Endodermal cell (in vitro differentiated cells): Measurements from ENCODE around the gene MC2R. TPM values are rescaled to one million over a fixed set of nuclear protein-coding genes. Genes with fewer than 3 reads are reported as not detected.

Experiments used
- DNase-seq: peaks from one replicate; pipeline ENCODE4 v3.0.0-alpha.2; 2017
- H3K27ac ChIP-seq: 2 replicates; pipeline ENCODE4 v1.5.1; 2013; ENCODE audit warnings: mild to moderate bottlenecking, low read depth, low read length, moderate library complexity
- H3K27me3 ChIP-seq: 2 replicates; pipeline ENCODE4 v1.6.1; 2013; ENCODE audit warnings: mild to moderate bottlenecking, low read length, moderate library complexity; ENCODE audit not compliant: insufficient read depth, control insufficient read depth, poor library complexity, severe bottlenecking
- H3K36me3 ChIP-seq: 2 replicates; pipeline ENCODE4 v1.7.0; 2013; ENCODE audit warnings: mild to moderate bottlenecking, low read length, moderate library complexity; ENCODE audit not compliant: control insufficient read depth, insufficient read depth
- H3K4me1 ChIP-seq: one replicate; pipeline ENCODE4 v1.7.0; 2013; ENCODE audit warnings: low read length; ENCODE audit not compliant: control insufficient read depth, insufficient read depth
- H3K4me3 ChIP-seq: 2 replicates; pipeline ENCODE4 v1.5.1; 2013; ENCODE audit warnings: mild to moderate bottlenecking, low read length, moderate library complexity
- H3K9ac ChIP-seq: 2 replicates; pipeline ENCODE4 v1.6.1; 2013; ENCODE audit warnings: mild to moderate bottlenecking, low read length, moderate library complexity; ENCODE audit not compliant: poor library complexity, severe bottlenecking; ENCODE audit errors: extremely low read depth
- H3K9me3 ChIP-seq: 2 replicates; pipeline ENCODE4 v1.6.1; 2013; ENCODE audit warnings: mild to moderate bottlenecking, low read length, moderate library complexity; ENCODE audit not compliant: control insufficient read depth
- H3K27ac Mint-ChIP-seq: 2 replicates; pipeline ENCODE4 v1.8.0; 2020; ENCODE audit warnings: mixed read lengths
- H3K27me3 Mint-ChIP-seq: 2 replicates; pipeline ENCODE4 v1.8.0; 2021; ENCODE audit warnings: mild to moderate bottlenecking, mixed read lengths; ENCODE audit not compliant: insufficient read depth
- H3K36me3 Mint-ChIP-seq: 2 replicates; pipeline ENCODE4 v1.8.0; 2020; ENCODE audit warnings: low read depth, mixed read lengths
- H3K4me1 Mint-ChIP-seq: 2 replicates; pipeline ENCODE4 v1.8.0; 2020; ENCODE audit warnings: mixed read lengths
- H3K4me3 Mint-ChIP-seq: 2 replicates; pipeline ENCODE4 v1.8.0; 2020; ENCODE audit warnings: mild to moderate bottlenecking, moderate library complexity, mixed read lengths
- H3K9me3 Mint-ChIP-seq: 2 replicates; pipeline ENCODE4 v1.8.0; 2020; ENCODE audit warnings: mild to moderate bottlenecking, mixed read lengths
- WGBS, 2 experiments: methylation state at CpG; one replicate each; pipeline versions ENCODE4 v1.1.5 to v1.1.7; 2013; ENCODE audit warnings: missing lambda C conversion rate in 2 of 2, mixed read lengths in 1 of 2; ENCODE audit not compliant: insufficient coverage in 1 of 2, insufficient read length in 1 of 2; 5-methylcytosine and 5-hydroxymethylcytosine counted together
- total RNA-seq, 2 donors: library from RNA; stranded (reverse); fragmentation: NEBNext Ultra II Directional in 1 of 2; extraction: Animal tissue kit (Norgen Biotek cat#: 25700) in 1 of 2; gene quantifications; 2 replicates in 1 of 2; 3 replicates in 1 of 2; pipeline ENCODE4 v1.2.1, GENCODE V29; 2021
- TF ChIP-seq, protein P1 (sequence below): fragments of 200-600 bp; sonication (generic); conservative IDR thresholded peaks from 2 replicates; pipeline ENCODE4 v1.5.0; 2021; ENCODE audit warnings: antibody characterized with exemption, mild to moderate bottlenecking

Gene MC2R
- total RNA-seq, 2 donors from 2014 or later = not detected

DNA sequence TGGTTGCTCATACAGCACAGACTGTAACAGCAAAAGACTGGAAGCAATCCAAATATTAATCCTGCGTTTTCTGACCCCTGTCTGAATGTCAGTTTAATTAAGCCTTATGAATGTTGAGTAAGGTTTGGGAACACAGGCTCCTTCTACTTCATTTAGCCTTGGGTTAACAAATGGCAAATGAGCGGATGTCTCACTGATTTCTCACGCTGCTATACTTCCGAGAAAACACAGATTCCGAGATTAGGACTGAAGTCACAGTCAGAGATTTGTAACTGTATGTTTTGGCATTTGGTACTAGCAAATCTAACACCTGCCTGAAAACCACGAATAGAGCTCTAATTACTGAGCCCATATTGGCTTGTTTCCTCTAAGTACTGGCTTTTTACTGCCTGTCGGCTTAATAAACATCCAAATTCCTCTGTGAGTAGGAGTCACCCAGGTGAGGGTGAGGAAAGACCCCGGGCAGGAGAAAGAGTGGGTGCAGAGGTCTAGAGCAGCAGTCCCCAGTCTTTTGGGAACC lies 80.8 kb downstream of the MC2R start:
- Histone ChIP-seq H3K9ac (no peak overlapping the region), H3K27ac (no peak overlapping the region), H3K4me1 (no peaks in the 10 kb centered on the region), H3K27me3 (no peaks in the 10 kb centered on the region), H3K36me3 (no peaks in the 10 kb centered on the region), H3K4me3 (no peak overlapping the region), H3K9me3 (no peaks in the 10 kb centered on the region)
- WGBS, 2 experiments = 93 to 97% methylated on average over 8 of the region's 8 CpGs
- H3K27ac Mint-ChIP-seq = no peak overlapping the region
- peaks cover 2% of the 10 kb centered on the region for H3K4me1 Mint-ChIP-seq
- TF ChIP-seq, protein P1, sequence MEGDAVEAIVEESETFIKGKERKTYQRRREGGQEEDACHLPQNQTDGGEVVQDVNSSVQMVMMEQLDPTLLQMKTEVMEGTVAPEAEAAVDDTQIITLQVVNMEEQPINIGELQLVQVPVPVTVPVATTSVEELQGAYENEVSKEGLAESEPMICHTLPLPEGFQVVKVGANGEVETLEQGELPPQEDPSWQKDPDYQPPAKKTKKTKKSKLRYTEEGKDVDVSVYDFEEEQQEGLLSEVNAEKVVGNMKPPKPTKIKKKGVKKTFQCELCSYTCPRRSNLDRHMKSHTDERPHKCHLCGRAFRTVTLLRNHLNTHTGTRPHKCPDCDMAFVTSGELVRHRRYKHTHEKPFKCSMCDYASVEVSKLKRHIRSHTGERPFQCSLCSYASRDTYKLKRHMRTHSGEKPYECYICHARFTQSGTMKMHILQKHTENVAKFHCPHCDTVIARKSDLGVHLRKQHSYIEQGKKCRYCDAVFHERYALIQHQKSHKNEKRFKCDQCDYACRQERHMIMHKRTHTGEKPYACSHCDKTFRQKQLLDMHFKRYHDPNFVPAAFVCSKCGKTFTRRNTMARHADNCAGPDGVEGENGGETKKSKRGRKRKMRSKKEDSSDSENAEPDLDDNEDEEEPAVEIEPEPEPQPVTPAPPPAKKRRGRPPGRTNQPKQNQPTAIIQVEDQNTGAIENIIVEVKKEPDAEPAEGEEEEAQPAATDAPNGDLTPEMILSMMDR = no peak
- H3K9me3 Mint-ChIP-seq = peaks cover 2% of the 10 kb centered on the region
- DNase-seq = no peak
- no peak overlapping the region for H3K4me3 Mint-ChIP-seq
- H3K36me3 Mint-ChIP-seq = no peaks in the 10 kb centered on the region
- H3K27me3 Mint-ChIP-seq = peaks cover under 1% of the 10 kb centered on the region

Other genes starting within 250 kb of the MC2R start
- gene FAM210A, start 189.0 kb downstream of the MC2R start, total RNA-seq = 10 to 100 TPM; 23.2 to 27.0 TPM
- 10 to 100 TPM; 44.9 to 47.0 TPM for gene RNMT, start 188.9 kb downstream of the MC2R start, total RNA-seq
- gene MC5R, start 91.4 kb downstream of the MC2R start, total RNA-seq = under 1 TPM in 1 of 2 donors, not detected in 1; 0.24 TPM
- gene ZNF519, start 216.9 kb upstream of the MC2R start, total RNA-seq = 10 to 100 TPM; 24.6 to 31.9 TPM